HEK293 (cell line): Measurements from ENCODE around the gene PEX5L.

Source experiments
- CTCF ChIA-PET: fragments of 350-600 bp; formaldehyde crosslinking; extraction: SDS; loops from one replicate; lab custom pipeline; 2021; ENCODE audit warnings: antibody characterized with exemption; lab: Yijun Ruan, JAX
- POLR2A ChIA-PET: fragments of 300-600 bp; formaldehyde crosslinking; extraction: SDS; loops from one replicate; lab custom pipeline; 2020; ENCODE audit warnings: antibody characterized with exemption, inconsistent platforms; lab: Yijun Ruan, JAX
- H3K27ac ChIP-seq: fragments of 200-500 bp; sonication (Bioruptor generic); 2 replicates; pipeline ENCODE4 v1.5.1; 2014; ENCODE audit warnings: low read depth, low read length, control low read depth, inconsistent platforms; ENCODE audit errors: extremely low read depth
- H3K36me3 ChIP-seq, 2 experiments: fragments of 200-500 bp in 1 of 2; sonication (Bioruptor generic) in 1 of 2; 1 replicate in 1 of 2; 2 replicates in 1 of 2; pipeline ENCODE4 v1.5.1; 2014 to 2017; ENCODE audit warnings: inconsistent platforms in 2 of 2, low read length in 2 of 2; ENCODE audit not compliant: control insufficient read depth in 2 of 2, insufficient read depth in 1 of 2
- H3K4me1 ChIP-seq: fragments of 200-500 bp; sonication (Bioruptor generic); 2 replicates; pipeline ENCODE4 v1.5.1; 2014; ENCODE audit warnings: mild to moderate bottlenecking, low read length, inconsistent platforms; ENCODE audit not compliant: control insufficient read depth, insufficient read depth
- H3K4me3 ChIP-seq: 2 replicates; pipeline ENCODE4 v1.5.1; 2011; ENCODE audit warnings: low read depth, mild to moderate bottlenecking, control low read depth, low read length, moderate library complexity
- H3K9me3 ChIP-seq: fragments of 200-500 bp; sonication (Bioruptor generic); 2 replicates; pipeline ENCODE4 v1.5.1; 2014; ENCODE audit warnings: low read depth, low read length, inconsistent platforms; ENCODE audit not compliant: control insufficient read depth, insufficient read depth
- MZF1 ChIP-seq: fragments of 450-650 bp; formaldehyde crosslinking; IDR thresholded peaks from 2 replicates; pipeline ENCODE4 v1.5.1; 2017; ENCODE audit warnings: missing biosample characterization, missing genetic modification characterization, borderline replicate concordance
- REPIN1 ChIP-seq: fragments of 450-650 bp; formaldehyde crosslinking; IDR thresholded peaks from 2 replicates; pipeline ENCODE4 v1.5.1; 2017; ENCODE audit warnings: missing biosample characterization, missing genetic modification characterization, low read depth
- ZBTB21 ChIP-seq: fragments of 450-650 bp; formaldehyde crosslinking; IDR thresholded peaks from 2 replicates; pipeline ENCODE4 v1.5.1; 2017; ENCODE audit warnings: missing biosample characterization, missing genetic modification characterization
- ZBTB8A ChIP-seq: fragments of 450-650 bp; formaldehyde crosslinking; IDR thresholded peaks from 2 replicates; pipeline ENCODE4 v1.5.1; 2016; ENCODE audit warnings: missing biosample characterization, missing genetic modification characterization
- ZIC2 ChIP-seq: fragments of 450-650 bp; formaldehyde crosslinking; IDR thresholded peaks from 2 replicates; pipeline ENCODE4 v1.5.1; 2016; ENCODE audit warnings: missing biosample characterization, missing genetic modification characterization
- ZNF114 ChIP-seq: fragments of 450-650 bp; formaldehyde crosslinking; IDR thresholded peaks from 2 replicates; pipeline ENCODE4 v1.5.0; 2017; ENCODE audit warnings: missing biosample characterization, missing genetic modification characterization
- ZNF2 ChIP-seq: fragments of 450-650 bp; formaldehyde crosslinking; IDR thresholded peaks from 2 replicates; pipeline ENCODE4 v1.5.1; 2016; ENCODE audit warnings: missing biosample characterization, missing genetic modification characterization
- ZNF211 ChIP-seq: fragments of 450-650 bp; formaldehyde crosslinking; IDR thresholded peaks from 2 replicates; pipeline ENCODE4 v1.5.1; 2016; ENCODE audit warnings: low read depth, missing biosample characterization, missing genetic modification characterization
- ZNF324 ChIP-seq: fragments of 450-650 bp; formaldehyde crosslinking; IDR thresholded peaks from 2 replicates; pipeline ENCODE4 v1.5.1; 2016; ENCODE audit warnings: missing biosample characterization, missing genetic modification characterization
- ZNF335 ChIP-seq: fragments of 450-650 bp; formaldehyde crosslinking; conservative IDR thresholded peaks from 2 replicates; pipeline ENCODE4 v1.5.1; 2016; ENCODE audit warnings: missing biosample characterization, missing genetic modification characterization
- ZNF354C ChIP-seq: fragments of 450-650 bp; formaldehyde crosslinking; IDR thresholded peaks from 2 replicates; pipeline ENCODE4 v1.5.1; 2016; ENCODE audit warnings: missing biosample characterization, missing genetic modification characterization, low read depth, borderline replicate concordance
- ZNF416 ChIP-seq: fragments of 450-650 bp; formaldehyde crosslinking; IDR thresholded peaks from 2 replicates; pipeline ENCODE4 v1.5.1; 2016; ENCODE audit warnings: missing biosample characterization, missing genetic modification characterization
- ZNF433 ChIP-seq: fragments of 450-650 bp; formaldehyde crosslinking; IDR thresholded peaks from 2 replicates; pipeline ENCODE4 v1.5.1; 2016; ENCODE audit warnings: missing biosample characterization, missing genetic modification characterization, low read depth
- ZNF530 ChIP-seq: fragments of 450-650 bp; formaldehyde crosslinking; IDR thresholded peaks from 2 replicates; pipeline ENCODE4 v1.5.1; 2016; ENCODE audit warnings: low read depth, missing biosample characterization, missing genetic modification characterization
- ZNF555 ChIP-seq: fragments of 450-650 bp; formaldehyde crosslinking; conservative IDR thresholded peaks from 2 replicates; pipeline ENCODE4 v1.5.1; 2017; ENCODE audit warnings: missing biosample characterization, mild to moderate bottlenecking, missing genetic modification characterization, inconsistent platforms
- ZNF692 ChIP-seq: fragments of 450-650 bp; formaldehyde crosslinking; IDR thresholded peaks from 2 replicates; pipeline ENCODE4 v1.5.1; 2016; ENCODE audit warnings: missing biosample characterization, missing genetic modification characterization
- ZNF791 ChIP-seq: fragments of 450-650 bp; formaldehyde crosslinking; IDR thresholded peaks from 2 replicates; pipeline ENCODE4 v1.5.1; 2016; ENCODE audit warnings: missing biosample characterization, missing genetic modification characterization
- ZSCAN23 ChIP-seq: fragments of 450-650 bp; formaldehyde crosslinking; IDR thresholded peaks from 2 replicates; pipeline ENCODE4 v1.5.1; 2016; ENCODE audit warnings: missing biosample characterization, missing genetic modification characterization
- TF ChIP-seq, protein P1 (sequence below): IDR thresholded peaks from 2 replicates; pipeline ENCODE4 v1.6.1; 2011; ENCODE audit warnings: mild to moderate bottlenecking, low read depth, low read length, borderline replicate concordance
- TF ChIP-seq, protein P2 (sequence below): fragments of 450-650 bp; formaldehyde crosslinking; IDR thresholded peaks from 2 replicates; pipeline ENCODE4 v1.5.1; 2016; ENCODE audit warnings: missing biosample characterization, missing genetic modification characterization

The PEX5L gene

DNA sequence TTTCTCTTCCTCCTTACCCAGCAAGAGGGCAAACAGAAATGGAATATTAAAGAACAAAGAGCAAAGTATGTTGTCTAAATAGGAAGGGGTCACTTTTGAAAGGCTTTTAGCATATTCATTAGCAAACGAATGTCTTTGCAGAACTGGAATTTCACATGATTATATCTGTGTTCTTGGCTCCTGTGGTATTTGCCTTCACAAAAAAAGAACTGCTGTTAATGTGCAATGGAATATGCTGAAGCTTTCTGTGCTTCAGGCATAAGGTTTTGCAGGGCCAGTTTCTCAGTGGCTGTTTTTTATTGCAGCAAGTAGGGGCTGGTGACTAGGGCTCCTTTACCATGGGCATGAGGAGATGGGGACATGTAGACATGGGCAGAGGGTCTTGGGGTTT is 210.5 kb downstream of the PEX5L start:
- CTCF ChIA-PET = no interaction called here
- POLR2A ChIA-PET = no interaction called here
- H3K4me3 ChIP-seq = no peak overlapping the region
- no peaks in the 10 kb centered on the region for H3K9me3 ChIP-seq
- H3K36me3 ChIP-seq = no peaks in the 10 kb centered on the region
- TF ChIP-seq ZSCAN23 (tag by site-specific recombination) (no peak), ZNF2 (tag by site-specific recombination) (no peak), ZNF211 (tag by site-specific recombination) (no peak), ZNF433 (tag by site-specific recombination) (no peak), ZBTB8A (no peak), ZNF530 (tag by site-specific recombination) (no peak), REPIN1 (no peak), ZIC2 (tag by site-specific recombination) (no peak)
- TF ChIP-seq, all 188 proteins: peak for 0
- Histone ChIP-seq H3K27ac (no peak overlapping the region), H3K4me1 (no peaks in the 10 kb centered on the region)

- Histone ChIP-seq H3K36me3 (no peaks in the 10 kb centered on the region), H3K4me1 (no peaks in the 10 kb centered on the region), H3K4me3 (no peak overlapping the region), H3K27ac (no peak overlapping the region), H3K9me3 (no peaks in the 10 kb centered on the region)
- POLR2A ChIA-PET = no interaction called here
- CTCF ChIA-PET = no interaction called here
- TF ChIP-seq ZNF692 (tag by site-specific recombination) = no peak
- TF ChIP-seq ZBTB8A = no peak
- TF ChIP-seq ZNF114 (tag by site-specific recombination) = no peak
- TF ChIP-seq, protein P1, sequence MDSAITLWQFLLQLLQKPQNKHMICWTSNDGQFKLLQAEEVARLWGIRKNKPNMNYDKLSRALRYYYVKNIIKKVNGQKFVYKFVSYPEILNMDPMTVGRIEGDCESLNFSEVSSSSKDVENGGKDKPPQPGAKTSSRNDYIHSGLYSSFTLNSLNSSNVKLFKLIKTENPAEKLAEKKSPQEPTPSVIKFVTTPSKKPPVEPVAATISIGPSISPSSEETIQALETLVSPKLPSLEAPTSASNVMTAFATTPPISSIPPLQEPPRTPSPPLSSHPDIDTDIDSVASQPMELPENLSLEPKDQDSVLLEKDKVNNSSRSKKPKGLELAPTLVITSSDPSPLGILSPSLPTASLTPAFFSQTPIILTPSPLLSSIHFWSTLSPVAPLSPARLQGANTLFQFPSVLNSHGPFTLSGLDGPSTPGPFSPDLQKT = no peak
- TF ChIP-seq ZNF555 (tag by site-specific recombination) = no peak
- TF ChIP-seq, protein P2, sequence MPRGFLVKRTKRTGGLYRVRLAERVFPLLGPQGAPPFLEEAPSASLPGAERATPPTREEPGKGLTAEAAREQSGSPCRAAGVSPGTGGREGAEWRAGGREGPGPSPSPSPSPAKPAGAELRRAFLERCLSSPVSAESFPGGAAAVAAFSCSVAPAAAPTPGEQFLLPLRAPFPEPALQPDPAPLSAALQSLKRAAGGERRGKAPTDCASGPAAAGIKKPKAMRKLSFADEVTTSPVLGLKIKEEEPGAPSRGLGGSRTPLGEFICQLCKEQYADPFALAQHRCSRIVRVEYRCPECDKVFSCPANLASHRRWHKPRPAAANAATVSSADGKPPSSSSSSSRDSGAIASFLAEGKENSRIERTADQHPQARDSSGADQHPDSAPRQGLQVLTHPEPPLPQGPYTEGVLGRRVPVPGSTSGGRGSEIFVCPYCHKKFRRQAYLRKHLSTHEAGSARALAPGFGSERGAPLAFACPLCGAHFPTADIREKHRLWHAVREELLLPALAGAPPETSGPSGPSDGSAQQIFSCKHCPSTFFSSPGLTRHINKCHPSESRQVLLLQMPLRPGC (tag by site-specific recombination) = no peak
- TF ChIP-seq ZNF335 (tag by site-specific recombination) = no peak
- no peak for TF ChIP-seq ZNF416 (tag by site-specific recombination)
- no peak for TF ChIP-seq ZNF791 (tag by site-specific recombination)
- no peak for TF ChIP-seq REPIN1
- TF ChIP-seq, all 188 proteins: peak for 0
These were observed 211.1 kb downstream of the PEX5L start for GRCh38 chr3:179825527-179826246.

- Histone ChIP-seq H3K4me1 (no peaks in the 10 kb centered on the region), H3K9me3 (no peaks in the 10 kb centered on the region), H3K36me3 (no peaks in the 10 kb centered on the region), H3K4me3 (no peak overlapping the region), H3K27ac (no peak overlapping the region)
- no peak for TF ChIP-seq ZBTB8A
- no peak for TF ChIP-seq ZNF433 (tag by site-specific recombination)
- no peak for TF ChIP-seq ZNF324 (tag by site-specific recombination)
- TF ChIP-seq ZNF2 (tag by site-specific recombination) = no peak
- TF ChIP-seq ZNF114 (tag by site-specific recombination) = no peak
- no peak for TF ChIP-seq ZNF354C (tag by site-specific recombination)
- TF ChIP-seq ZBTB21 (tag by site-specific recombination) = no peak
- TF ChIP-seq MZF1 (tag by site-specific recombination) = no peak
- ChIA-PET POLR2A (no interaction called here), CTCF (interaction anchor here (1.0 to 1.5 kb wide), 2 partner anchors 11 to 107 kb away, joined by 3 to 8 read pairs; no protein-coding TSS in a partner anchor)
These were observed 214.4 kb downstream of the PEX5L start for GRCh38 chr3:179822296-179822695.
